ENCODE measurements around the gene SEMA3G.

The SEMA3G gene

DNA sequence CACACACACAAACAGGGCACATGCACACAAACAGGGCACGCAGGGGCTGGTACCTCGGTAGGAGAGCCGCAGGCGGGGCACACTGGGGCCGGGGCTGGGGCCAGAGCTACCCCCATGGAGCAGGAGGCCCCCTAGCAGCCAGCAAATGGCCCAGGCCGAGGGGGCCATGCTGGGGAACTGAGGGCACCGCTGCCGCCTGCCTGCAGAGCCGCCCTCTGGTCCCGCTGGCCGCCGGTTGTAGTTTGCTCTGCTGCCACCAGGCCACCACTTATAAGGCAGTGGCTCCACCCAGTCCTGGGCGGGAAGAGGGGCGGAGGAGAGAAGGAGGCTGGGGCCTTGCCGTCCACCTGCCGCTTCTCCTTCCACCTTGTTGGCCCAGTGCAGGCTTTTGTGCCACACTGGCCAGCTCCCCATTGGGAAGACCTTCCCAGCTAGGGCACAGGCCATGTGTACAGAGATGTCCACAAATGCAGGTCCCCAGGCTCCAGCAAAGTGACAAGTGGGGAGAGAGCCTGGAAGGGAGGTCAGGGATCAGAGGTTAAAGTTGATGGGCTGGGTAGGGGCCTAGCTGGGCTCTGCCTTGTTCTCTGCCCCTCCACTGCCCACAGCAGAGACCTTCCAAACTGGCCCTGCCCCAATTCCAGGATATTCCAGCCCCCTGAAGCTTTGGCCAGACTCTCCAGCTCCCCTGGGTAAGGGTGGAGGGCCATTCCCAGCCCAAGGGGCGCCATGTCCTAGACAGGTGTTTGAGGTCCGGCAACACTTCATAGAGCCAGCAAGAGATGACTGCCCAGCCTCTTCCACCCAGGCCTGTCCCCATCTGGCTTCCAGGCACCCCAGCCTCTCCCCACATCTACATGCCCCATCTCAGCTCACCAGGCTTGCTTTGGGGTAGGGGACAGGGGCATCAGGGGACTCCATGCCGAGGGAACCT lies at the start of gene SEMA3G:
Gene SEMA3G, minus strand, starts transcription at position 244 of the 934 bp plus-strand sequence. Its CDS starts 76 bp downstream, at position 168.
- DNase-seq (ENCODE audit: low spot score): peak; percentile 75

DNA sequence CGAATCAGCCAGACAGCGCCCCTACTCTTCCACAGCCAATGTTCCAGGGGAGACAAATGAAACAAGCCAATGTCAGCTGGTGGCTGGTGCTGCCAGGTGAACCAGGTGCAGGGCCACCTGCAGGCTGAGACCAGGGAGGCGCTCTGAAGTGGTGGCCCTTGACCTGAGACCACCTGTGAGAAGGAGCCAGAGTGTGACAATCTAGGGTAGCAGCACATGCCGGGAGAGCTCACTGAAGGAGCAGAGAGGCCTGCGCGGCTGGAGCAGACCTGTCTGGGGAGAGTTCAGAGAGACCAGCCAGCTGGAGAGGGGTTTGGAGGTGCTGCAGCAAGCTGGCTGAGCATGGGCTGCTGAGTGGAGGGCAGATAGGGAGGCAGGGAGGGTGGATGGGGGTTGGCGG lies 49.5 kb upstream of the SEMA3G start:
- DNase-seq (ENCODE audit: low spot score): no peak

DNA sequence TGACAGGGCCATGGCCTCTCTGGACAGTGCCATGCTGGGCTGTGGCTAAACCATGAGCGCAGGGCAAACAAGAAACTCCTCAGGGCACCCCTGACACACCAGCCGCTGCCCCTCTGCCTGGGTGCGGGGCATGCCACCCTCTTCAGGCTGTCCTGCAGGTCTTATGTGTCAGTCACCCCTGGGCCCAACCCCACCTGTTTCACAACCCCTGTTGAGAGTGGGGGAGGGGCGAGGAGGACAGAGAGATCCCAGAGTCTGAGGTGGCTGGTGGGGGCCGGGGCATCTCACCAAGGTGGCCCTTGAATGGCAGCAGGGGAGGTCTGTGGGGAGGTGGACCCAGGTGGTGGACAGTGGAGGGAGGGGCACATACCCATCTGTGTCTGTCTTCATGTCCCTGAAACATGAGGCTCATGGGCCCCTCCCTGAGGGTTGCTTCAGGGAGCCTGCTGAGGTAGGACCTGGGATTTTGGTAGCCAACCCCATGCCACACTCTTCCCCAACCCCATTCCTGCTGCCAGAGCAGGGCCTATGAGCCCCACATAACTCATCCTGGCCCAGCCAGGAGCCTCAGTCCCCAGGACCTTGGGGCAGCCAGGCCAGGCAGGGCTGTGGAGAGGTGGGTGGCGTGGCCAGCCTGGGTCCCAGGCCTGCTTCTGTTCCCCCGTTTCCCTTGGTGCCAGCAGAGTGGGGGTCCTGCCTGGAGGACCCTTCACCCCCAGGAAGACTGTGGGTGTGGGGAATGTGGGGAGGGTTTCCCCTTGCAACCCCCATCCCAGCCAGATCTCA lies 48.5 kb upstream of the SEMA3G start:
- no peak for DNase-seq (ENCODE audit: low spot score)

DNA sequence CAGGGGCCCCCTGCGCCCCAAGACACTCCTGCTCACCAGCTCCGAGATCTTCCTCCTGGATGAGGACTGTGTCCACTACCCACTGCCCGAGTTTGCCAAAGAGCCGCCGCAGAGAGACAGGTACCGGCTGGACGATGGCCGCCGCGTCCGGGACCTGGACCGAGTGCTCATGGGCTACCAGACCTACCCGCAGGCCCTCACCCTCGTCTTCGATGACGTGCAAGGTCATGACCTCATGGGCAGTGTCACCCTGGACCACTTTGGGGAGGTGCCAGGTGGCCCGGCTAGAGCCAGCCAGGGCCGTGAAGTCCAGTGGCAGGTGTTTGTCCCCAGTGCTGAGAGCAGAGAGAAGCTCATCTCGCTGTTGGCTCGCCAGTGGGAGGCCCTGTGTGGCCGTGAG lies 47.2 kb upstream of the SEMA3G start:
- DNase-seq (ENCODE audit: low spot score): no peak

DNA sequence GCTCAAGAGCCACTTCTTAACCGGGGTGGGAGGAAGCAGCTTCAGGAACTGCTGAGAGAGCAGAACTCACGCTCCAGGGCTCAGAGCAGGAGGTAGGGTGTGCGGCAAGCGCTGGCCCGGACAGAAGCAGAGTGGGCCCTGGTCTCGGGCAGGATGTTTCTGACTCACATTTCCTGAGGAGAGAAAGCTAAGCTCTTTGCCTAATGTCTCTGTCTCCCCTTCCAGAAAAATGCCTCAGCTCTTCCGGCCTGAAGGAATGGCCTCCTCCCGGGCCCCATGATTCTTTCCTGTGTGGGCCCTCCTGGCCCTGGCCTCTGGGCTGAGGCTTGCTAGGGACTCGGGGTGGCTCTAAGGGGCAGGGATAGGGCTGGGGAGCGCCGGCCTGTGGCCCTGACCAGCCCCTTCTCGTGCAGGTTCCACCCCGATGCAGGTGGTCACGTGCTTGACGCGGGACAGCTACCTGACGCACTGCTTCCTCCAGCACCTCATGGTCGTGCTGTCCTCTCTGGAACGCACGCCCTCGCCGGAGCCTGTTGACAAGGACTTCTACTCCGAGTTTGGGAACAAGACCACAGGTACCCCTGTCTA lies 46.1 kb upstream of the SEMA3G start:
- DNase-seq (ENCODE audit: low spot score): no peak

DNA sequence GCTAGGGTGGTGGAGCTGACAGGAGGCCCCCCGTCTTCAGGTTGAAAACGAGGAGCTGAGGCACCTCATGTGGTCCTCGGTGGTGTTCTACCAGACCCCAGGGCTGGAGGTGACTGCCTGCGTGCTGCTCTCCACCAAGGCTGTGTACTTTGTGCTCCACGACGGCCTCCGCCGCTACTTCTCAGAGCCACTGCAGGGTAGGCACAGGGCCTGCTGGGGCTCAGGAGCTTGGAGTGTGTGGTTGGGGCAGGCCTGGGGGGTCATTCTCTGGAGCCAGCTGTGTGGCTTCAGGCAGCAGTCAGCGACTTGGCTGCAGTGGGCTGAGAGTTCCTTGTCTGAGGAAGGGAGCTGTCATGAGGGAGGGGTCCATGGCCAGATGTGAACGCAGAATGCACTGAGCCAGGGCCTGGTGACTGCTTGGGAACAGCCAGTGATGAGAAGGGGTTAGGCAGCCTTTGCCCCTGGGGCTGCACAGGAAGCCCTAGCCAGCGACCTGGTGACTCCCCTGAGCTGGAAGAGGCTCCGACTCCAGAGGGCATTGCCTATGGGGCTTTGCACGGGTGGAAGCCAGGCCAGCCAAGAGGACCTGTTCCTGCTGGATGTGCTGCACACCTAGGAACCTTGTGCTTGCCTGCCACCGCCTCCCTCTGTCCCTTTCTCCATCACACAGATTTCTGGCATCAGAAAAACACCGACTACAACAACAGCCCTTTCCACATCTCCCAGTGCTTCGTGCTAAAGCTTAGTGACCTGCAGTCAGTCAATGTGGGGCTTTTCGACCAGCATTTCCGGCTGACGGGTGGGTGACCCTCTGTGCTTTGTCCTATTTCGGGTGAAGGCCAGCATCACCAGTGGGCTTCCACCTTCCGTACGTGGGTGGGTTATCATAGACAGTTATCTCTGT lies 45.4 kb upstream of the SEMA3G start:
- no peak for DNase-seq (ENCODE audit: low spot score)

DNA sequence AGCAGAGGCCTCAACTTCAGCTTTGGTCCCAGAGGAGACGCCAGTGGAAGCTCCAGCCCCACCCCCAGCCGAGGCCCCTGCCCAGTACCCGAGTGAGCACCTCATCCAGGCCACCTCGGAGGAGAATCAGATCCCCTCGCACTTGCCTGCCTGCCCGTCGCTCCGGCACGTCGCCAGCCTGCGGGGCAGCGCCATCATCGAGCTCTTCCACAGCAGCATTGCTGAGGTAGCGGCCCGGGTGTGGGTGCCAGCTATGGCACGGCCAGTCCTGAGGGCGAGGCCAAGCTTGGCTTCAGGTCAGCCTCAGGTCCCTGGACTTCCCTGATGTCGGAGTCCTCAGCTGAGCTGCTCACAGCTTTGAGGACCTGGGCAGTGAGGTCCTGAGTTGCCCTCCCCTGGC lies 44.5 kb upstream of the SEMA3G start:
- DNase-seq (ENCODE audit: low spot score): no peak

DNA sequence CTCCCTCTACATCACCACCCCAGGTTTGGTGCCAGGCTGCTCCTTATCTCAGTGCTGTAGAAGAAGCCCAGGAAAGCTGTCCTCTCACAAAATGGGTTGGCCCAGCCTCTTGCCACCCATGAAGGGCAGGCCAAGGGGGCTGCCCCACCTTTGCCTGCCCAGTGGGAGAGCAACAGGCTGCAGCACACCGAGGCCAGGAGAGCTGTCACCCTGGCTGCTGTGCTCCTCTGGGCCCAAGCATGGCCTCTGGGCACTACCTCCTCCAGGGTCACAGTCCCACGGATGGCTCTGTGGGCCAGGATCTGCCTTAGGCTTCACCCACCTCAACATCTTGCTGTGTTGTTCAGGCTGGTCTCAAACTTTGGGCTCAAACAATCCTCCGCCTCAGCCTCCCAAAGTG lies 43.8 kb upstream of the SEMA3G start:
- no peak for DNase-seq (ENCODE audit: low spot score)

DNA sequence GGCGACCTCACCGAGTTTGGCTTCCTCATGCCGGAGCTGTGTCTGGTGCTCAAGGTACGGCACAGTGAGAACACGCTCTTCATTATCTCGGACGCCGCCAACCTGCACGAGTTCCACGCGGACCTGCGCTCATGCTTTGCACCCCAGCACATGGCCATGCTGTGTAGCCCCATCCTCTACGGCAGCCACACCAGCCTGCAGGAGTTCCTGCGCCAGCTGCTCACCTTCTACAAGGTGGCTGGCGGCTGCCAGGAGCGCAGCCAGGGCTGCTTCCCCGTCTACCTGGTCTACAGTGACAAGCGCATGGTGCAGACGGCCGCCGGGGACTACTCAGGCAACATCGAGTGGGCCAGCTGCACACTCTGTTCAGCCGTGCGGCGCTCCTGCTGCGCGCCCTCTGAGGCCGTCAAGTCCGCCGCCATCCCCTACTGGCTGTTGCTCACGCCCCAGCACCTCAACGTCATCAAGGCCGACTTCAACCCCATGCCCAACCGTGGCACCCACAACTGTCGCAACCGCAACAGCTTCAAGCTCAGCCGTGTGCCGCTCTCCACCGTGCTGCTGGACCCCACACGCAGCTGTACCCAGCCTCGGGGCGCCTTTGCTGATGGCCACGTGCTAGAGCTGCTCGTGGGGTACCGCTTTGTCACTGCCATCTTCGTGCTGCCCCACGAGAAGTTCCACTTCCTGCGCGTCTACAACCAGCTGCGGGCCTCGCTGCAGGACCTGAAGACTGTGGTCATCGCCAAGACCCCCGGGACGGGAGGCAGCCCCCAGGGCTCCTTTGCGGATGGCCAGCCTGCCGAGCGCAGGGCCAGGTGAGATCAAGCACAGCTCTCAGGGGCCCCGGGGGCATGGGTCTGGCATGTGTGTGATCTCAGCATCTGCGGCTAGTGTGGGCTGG lies 43.1 kb upstream of the SEMA3G start:
- no peak for DNase-seq (ENCODE audit: low spot score)

DNA sequence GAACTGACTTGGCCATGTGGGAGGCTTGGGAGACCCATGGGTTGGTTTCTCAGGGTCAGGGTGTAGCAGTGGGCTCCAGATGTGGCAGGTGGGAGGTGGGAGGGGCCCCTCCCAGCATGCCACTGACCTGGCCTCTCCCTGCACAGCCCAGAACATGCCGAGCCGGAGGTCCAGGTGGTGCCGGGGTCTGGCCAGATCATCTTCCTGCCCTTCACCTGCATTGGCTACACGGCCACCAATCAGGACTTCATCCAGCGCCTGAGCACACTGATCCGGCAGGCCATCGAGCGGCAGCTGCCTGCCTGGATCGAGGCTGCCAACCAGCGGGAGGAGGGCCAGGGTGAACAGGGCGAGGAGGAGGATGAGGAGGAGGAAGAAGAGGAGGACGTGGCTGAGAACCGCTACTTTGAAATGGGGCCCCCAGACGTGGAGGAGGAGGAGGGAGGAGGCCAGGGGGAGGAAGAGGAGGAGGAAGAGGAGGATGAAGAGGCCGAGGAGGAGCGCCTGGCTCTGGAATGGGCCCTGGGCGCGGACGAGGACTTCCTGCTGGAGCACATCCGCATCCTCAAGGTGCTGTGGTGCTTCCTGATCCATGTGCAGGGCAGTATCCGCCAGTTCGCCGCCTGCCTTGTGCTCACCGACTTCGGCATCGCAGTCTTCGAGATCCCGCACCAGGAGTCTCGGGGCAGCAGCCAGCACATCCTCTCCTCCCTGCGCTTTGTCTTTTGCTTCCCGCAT lies 42.3 kb upstream of the SEMA3G start:
- no peak for DNase-seq (ENCODE audit: low spot score)

DNA sequence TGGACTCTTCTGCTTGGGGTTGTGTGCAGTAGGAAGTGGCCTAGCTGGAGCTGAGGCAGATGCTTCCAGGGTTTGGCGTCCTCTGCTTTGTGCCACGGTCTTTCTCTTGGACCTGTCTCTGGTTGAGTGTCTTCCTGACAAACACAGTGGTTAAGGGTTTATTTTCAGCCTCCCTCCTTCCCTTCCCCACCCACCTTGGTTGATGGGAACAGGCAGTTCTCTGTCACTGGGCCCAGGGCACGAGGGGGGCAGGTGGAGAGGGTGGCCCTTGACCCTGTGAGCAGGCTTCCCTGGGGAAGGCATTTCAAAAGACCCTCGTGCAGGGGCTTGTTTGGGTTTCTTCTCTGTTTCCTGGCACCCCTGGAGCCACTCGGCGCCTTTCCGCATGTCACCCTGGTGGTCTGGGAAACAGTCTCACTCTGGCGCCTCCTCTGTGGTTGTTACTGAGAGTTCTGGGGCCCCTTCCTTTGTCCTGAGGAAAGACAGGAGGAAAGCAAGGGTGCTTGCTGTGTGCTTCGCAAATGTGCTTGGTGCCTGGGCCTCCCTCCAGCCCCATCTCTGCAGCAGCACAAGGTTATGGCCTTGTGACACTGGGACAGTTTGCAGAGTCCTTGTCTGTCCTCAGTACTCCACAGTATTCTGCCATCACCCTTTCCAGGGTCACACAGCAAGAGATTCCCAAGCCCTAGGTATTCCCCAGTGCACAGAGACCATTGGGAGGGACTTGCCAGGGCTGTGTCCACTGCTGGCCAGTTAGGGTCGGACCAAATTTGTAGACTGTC lies 40.0 kb upstream of the SEMA3G start:
- DNase-seq (ENCODE audit: low spot score): no peak

DNA sequence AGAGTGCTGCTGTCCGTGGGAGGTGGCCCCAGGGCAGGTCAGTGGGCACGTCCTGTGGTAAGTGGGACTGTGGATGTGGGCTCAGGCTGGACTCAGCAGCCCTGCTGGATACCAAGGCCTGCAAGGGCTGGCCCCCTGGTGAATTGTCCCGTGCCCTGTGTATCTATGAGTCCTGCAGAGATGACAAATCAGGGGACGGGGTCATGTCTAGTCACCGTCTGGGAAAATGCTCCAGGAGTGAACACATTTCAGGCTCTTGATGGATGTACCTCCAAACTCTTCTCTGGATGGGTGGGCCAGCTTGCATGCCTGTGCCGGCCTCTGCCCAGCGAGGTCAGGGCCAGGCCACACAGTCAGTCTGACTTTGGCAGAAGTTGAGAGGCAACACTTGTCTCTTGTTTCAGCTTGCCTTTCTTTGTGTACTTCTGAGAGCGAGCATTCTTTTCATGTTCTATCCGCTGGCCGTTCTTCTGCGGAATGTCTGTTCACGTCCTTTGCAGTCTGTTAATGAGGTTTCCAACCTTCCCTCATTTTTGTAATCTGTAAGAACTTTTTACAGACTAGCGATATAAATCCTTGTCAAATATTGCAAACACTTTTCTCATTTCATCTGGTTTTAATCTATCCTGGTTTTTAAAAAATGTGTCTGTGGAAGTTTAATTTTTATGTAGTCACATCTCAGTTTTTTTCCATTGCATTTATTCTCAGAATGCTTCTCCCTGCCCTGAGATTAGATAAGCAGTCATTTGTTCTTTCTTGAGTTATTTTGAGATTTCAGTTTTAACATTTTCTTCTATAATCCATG lies 38.9 kb upstream of the SEMA3G start:
- no peak for DNase-seq (ENCODE audit: low spot score)

DNA sequence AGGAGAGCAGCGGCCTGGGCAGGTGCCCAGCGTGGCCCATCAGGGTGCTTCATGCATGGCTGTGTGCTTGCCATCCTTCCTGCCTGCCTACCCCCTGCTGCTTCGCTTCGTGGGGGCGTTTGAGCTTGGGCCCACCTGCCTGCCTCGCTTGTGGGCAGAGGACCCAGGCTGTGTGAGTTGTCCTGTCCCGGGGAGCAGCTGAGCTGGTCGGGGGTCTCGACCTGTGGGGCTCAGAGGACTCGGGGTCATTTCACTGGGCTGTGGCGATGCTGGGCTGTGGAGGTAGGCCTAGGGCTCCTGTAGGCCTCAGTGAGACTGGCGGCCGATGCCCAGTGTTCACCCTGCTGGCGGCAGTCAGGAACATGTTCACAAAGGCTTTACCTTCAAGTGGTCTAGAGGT lies 38.2 kb upstream of the SEMA3G start:
- no peak for DNase-seq (ENCODE audit: low spot score)

DNA sequence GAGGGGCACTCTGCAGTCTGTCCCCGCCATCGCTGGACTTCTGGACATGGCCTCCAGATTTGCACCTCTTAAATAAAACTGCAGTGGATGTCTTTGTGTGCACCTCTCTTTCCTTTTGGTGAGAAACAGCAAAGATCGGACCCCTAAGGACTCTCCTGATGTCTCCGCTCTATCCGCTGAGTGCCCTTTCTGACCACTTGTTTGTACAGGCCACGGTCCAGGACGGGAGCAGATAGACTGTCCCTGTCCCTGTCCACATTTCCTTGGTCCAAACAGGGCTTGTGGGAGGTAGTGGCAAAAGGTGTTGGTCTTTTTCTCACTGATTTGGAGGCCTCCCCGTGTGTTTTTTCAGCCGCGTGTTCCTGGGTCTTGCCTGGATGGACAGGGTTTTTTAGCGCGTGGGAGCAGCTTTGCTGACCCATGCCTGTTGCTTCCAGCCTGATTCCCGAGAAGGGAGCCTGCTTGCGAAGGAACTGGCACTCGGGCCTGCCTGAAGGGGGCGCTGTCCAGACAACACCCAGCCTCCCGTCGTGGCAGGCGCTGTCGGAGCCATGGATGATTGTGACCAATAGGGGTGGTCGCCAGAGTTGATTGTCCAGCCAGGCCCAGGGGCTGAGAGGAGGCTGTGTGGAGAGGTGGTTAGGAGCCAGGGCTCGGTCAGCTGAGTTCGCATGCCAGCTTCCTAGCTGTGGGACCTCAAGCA lies 37.1 kb upstream of the SEMA3G start:
- DNase-seq (ENCODE audit: low spot score): no peak

DNA sequence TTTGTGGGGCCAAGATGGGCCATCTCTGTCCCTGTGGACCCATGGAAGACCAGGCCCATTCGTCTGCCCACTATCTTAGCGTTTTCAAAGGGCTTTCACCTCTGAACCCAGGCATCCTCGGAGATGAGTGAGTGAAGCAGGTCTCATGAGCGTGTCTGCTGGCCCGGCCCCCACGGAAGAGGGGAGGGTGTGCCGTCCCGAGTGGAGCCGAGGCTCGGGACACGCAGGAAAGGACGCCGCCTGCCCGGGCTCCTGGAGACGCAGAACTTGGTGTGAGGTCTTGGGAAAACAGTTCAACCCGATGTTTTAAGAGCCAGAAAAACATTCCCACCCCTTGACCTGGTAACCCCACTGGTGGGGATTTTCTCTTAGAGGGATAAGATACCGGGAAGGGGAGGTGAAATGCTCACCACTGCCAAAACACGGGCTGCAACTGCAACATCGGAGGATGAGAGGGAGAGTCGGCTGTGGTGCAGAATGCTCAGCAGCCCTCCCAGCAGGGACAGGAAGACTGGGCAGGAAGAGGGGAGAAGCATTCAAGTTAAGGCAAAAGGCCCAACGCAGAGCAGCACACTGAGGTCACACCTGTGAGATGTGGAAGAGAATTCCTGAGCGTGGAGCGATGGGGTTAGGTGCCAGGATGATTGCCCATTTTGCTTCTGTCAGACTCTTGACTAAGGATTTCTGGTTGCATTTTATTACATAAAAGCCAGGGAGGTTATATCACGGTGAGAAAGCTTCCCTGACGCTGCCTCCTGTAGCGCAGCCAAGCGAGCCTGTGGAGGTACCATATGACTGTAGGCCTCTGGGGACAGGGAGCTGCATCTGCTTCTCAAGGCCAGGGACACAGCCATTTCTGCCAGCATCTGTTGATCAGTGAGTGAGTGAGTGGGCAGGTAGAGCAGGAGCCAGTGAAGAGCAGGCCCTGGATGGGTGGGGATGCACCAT lies 36.1 kb upstream of the SEMA3G start:
- DNase-seq (ENCODE audit: low spot score): no peak

DNA sequence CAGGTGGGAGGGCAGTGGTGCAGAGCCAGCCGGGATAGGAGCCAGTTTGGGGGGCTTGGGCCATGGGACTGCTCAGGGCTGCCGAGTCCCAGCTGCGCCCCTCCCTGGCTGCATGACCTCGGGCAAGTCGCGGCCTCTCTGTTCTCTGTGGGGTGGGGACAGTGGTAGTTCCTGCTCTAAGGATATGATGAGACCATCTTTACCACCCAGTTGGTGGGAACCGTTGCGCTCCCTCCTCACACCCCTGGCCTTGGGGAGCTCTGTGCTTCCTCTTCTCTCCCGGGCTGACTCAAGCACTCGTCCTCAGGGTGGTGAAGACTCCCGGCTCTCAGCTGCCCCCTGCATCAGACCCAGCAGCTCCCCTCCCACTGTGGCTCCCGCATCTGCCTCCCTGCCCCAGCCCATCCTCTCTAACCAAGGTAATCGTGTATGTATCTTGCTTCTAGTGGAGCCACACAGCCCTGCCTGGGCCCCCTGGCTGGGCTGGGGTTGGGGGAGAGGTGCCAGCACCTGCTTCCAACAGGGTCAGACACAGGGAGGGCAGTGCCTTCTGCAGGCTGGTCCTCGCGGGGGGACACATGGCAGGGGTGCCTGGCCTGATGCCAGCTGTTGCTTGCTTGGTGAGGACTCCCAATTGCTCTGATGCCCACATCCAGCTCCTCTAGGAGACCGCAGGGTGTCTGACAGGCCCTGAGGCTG lies 35.1 kb upstream of the SEMA3G start:
- no peak for DNase-seq (ENCODE audit: low spot score)

All from CD4-positive, alpha-beta T cell treated with Interleukin-2 at 100 ng/mL for 4 hours (primary cell).